SW480 (cell line): ENCODE data around the gene IL21R.

ENCODE experiments used
- DNase-seq: peaks from one replicate; pipeline ENCODE4 v3.0.0-alpha.2; 2016; ENCODE audit warnings: low spot score

IL21R gene

DNA sequence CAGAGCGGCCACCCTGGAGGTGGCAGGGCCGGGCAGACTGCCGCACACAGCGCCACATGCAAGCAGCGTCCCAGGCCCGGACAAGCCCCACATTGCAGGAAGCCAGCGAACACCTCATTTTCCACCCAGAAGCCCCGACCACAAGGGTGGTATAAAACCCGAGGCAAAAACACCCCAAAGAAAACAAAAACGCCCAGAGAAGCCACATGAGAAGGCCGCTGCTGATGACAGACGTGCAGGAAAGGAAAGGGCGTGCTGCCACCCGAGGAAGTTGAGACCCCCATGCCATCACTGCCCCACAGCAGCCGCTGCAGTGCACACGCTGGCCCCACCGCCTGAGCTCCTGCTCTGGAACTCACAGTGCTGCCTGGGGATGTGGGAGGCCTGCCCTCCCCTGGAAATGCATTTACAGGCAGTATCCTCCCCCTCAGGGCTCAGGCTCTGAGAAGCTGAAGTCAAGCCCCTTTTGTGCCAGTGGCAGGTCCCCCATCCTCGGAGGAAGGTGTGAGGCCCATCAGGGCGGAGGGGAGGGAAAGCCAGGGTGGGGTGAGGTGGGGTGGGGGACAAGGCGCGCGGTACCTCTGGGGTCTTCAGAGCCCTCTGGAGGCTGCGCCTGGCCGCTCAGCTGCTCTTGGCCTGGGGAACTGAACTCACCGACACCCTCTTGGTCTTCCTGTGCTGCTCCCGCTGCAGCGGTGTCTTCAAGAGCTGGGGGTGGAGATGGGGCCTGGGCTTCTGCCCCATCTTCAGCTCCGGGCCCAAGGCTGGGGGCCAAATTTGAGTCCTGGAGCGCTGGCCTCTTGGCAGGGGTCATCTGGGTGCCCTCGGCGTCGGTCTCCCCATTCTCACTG is 62.0 kb downstream of the IL21R start:
- DNase-seq: no peak

DNA sequence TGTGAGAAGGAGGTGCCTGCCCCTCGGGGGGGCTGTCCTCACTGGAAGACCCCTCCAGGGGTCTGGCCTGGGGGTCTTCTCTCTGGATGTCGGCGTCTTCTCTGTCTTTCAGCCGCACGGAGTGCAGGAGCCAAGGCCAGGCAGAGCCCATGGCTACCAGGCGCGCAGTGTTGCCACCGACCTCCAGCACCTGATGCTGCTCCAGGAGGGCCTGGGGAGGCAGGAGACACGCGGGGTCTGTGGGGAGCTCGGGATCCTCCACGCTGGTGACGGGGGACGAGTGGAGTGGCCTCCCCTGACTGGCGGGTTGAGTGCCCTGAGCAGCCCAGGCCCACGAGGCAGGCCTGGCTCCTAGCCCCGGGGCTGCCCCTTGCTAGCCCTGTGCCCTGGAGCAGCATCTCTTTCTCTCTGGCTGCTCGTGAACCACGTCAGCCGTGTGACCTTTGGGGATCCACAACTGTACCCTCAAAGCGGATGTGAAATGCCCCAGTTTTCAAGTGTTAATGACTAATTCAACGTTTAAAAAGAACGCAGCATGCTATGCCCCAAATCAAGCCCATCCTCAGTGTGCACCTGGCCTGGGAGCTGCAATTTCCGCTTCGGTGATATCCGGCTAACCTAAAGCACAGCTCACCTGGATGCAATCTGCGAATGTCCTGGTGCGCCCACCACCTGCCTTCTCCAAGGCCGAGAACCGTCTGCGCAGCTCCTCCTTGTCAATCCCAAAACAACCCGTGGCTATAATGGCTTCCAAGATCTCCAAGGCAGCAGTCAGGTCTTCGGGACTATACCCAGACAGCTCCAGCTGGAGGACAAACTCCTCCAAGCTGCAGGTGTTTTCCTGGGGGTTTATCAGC is 62.9 kb downstream of the IL21R start:
- peak; percentile 16 for DNase-seq

DNA sequence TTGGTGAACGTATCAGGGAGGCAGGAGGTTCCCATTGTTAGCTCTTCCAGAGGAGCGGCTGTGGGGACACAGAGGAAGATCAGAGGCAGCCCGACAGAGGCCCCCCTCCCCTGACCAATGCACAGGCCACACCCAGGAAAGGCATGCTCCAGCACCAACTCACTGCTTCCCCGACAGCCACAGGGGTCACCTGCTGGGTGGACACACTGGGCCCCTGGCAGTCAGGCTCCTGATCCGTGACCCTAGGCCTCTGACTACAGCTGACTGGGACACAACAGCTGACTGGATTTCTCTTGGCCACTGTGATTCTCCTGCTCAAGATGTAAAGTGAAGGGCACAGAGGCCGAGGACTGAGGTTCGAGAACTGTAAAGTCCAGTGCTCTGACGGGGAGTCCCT is 63.5 kb downstream of the IL21R start:
- DNase-seq: peak; percentile 78

DNA sequence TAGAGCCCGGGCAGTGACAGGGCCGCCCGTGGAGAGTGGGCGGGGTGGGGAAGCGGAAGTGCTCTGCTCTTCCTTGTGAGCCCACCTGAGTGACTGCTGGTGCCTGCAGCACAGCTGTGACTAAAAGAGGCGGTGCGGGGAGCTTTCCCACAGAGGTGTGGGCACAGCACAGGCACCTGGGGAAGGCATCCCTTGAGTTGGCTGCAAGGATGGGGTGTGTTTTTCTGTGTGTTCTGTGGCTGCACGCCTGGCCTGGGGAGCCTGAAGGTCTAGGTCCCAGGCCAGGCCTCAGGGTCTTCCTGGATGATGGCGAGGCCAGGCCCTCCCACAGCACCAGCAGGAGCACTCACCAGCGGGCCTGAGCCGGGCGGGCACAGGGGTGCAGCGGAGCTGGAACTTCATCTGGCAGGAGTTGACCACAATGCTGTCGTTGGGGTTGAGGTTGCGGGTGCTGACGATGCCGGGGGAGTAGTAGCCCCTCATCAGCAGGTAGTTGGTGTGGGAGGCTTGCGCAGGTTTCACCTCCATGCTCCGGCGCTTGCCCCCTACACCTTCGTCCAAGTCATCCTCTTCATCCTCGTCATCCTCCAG is 67.1 kb downstream of the IL21R start:
- DNase-seq: no peak

DNA sequence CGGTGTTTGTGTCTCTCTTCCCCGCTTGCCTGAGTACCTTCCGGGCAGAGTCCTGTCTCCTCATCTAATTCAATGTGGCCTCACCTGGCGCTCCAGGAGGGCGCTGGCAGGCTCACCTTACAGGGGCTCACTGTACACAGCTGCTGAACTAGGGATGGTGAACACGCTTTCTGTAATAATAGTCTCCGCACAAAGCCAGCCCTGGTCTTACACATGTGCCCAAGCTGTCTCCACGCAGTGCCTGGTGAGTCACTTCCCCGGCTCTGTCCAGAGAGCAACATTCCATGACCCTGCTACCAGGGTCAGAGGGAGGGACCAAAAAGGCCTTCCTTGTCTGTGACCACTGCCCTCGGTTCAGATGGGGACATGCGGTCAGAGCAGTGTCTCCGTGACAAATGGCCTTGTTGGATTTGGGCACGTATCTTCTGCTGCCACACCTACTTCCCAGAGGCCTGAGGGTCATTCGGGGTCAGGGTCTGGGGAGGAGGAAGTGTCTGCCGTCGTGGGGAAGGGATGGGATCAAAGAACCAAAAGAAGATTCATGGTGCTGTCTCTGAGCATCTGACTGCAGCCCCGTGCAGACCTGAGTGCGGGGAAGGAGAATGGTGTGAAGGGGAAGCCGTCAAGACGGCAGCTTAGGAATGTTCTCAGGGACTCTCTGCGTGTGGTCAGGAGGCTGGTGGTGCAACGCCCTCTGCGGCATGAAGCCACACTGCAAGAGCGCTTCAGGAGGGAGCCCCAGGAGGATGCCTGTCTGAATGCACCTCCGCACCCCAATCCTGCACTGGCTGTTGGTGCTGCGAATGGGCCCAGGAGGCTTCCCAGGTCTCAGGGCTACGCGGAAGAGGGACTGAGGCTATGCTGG is 68.8 kb downstream of the IL21R start:
- peak; percentile 22 for DNase-seq

DNA sequence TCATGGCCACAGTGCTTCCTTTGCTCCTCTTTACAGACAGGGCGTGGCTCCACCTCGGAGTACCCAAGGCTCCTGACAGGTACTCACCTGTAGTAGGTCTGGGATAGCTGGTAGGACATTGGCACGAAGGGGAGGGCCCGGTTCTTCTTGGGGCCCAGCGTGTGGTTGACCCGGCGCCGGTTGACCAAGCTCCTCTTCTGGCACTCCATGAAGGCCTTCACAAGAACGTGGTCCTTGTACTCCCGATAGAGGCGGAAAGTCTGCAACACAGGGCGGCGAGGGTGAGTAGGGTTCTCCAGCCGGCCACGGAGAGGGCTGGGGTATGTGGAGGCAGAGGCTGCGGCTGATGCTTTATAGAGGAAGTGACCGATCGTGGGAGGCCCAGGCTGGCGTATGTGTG is 69.7 kb downstream of the IL21R start:
- DNase-seq: no peak

DNA sequence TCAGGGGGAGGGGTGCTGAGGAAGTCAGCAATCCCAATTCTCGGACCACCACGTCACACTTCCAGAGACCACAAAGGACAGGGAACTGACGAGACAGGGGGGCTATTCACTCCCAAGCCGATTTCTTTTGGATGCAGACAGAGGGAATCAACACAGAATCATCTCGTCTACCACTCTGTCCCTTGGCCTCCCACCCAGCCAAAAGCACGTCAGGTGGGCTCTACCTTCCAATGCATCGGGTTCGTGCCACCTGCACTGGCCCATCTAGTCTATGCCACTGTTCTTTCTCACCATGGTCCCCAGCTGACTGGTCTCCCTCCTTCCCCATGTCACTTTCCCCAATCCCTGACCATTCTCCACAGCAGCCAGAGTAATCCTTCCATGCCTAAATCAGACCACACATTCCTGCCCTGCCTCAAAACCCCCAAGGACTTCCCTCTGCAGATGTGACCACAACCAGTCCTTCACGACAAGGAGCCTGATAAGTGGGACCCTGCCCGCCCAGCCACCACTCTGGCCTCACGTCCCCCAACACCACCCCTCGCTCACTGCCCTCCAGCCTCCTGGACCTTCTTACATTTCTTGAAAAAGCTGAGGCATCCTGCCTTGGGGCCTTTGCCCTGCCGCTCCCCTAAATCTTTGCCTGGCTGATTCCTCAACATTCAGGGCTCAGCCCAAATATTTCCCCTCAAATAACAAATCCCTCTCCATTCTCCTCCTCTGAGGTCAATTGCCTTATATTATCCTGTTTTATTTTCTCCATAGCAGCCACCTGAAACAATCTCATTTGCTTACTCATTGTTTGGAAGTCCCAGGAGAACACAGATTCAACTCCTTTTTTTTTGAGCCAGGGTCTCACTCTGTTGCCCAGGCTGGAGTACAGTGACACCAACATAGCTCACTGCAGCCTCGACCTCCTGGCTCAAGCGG is 70.4 kb downstream of the IL21R start:
- no peak for DNase-seq

DNA sequence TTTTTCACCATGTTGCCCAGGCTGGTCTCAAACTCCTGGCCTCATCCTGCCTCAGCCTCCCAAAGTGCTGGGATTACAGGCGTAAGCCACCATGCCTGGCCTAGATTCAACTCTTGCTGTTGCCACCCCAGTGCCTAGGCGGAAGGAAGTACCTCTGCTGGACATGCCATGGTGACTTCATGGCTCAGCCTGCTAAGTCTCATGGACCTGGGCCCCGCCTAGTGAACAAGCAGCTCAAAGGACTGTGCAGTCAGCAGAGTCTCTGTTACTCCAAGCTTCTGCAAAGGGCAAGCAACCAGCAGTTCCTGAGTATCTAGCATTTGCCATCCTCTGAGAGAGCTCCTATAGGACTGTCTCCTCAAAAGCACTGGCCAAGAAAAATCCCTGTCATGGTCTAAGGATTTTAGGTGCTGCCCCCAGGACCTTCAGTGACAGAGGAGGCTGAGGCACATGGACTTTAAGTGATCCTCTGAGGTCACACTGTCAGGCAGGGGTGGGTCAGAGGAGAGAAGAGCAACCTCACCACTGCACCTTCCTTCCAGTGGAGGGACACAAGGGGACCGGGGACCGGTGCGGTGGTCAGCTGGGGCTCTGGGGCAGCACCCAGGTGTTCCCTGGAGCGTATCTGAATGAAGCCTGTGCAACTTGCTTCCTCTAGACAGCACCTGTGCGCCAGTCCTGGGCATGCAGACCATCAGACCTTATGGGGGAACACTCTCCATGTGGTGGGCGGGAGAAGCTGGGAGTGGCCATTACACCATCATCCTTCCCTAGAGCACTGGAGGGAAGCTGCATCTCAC is 71.3 kb downstream of the IL21R start:
- no peak for DNase-seq

DNA sequence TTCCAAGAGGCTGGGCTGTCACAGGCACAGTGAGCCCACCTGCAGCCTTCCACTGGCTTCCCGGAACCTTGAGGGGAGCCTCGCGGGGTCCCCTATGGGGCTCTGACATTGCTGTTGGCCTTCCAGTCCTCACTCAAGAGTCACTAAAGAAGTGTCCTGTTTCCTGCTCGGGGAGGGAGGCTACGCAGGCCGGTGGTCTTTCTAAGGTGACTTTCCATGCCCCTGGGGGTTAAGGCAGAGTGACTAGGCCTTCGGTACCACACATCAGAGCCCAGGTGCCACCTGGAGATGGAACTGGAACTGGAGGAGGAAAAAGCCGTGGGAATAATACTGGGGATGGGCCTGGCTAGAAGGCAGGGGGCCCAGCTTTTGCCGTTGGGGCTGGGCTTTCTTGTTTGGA is 72.1 kb downstream of the IL21R start:
- no peak for DNase-seq

DNA sequence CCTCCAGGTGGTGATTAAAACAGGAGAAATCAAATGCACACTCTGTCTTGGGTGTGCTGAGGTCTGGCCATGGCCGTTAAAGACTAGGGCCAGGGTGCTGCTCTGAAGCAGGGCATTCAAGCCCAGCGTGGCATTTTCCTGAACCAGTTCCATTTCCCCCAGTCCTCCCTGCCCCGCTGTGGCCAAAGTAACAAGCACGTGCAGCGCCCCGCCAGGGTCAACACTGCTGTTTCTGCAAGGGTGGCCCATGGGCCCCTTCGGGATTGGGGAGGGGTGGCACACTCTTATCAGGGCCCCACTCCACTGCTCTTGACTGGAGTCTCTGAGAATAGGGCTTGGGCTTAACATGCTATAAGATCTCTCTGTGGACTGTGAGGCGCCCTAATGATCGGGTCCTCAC is 72.9 kb downstream of the IL21R start:
- no peak for DNase-seq

DNA sequence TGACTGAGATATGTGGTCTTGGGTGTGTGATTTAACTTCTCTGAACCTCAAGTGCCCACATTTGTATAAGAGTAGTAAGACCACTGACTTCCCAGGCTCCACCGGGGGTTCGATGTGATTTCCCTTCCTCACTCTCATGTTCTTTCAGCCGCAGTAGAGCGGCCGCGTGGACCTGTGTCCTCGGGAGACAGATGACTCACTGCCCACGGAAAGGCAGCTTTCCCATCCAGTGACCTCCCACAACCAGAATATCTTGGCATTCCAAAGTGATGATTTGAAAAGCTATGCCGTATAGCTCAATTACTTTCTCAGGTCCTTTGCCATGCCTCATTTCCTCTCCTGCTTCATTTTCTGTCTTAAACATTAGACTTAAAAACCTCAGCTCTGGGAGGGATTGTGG is 73.6 kb downstream of the IL21R start:
- DNase-seq: peak; percentile 34

DNA sequence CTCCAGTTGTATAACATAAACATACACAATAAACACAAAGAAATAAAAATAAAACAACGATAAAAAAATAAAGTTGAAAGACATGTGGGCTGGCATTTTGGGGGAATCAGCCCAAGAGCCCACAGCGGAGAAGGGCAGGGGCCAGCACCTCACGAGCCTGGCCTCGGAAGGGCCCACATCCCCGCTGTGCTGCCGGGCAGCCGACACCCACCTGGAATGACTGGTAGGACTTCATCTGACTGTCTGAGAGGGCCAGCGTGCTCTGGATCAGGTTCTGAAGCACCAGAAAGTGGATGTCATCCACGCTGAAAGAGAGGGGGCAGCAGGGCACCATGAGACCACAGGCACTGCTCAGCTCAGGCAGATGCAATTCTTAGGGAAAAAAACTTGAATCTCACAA is 74.3 kb downstream of the IL21R start:
- no peak for DNase-seq

DNA sequence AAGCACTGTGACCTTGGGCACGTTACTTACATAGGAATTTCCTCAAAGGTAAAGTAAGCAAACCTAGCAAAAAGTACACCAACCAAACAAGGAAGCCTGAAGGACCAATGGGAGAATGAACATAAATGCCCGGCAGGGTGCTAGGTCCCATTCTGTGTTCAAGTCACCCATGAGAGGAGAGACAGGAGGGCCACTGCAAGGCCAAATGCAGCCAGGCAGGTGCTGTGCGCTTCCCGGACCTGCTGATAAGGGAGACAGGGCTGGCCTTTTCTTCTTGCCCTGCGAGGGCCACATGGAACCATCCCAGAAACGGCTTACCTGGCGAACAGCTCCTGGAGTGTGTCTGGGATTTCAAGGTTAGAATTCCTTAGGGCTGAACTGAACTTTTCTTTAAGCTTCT is 78.8 kb downstream of the IL21R start:
- DNase-seq: no peak

DNA sequence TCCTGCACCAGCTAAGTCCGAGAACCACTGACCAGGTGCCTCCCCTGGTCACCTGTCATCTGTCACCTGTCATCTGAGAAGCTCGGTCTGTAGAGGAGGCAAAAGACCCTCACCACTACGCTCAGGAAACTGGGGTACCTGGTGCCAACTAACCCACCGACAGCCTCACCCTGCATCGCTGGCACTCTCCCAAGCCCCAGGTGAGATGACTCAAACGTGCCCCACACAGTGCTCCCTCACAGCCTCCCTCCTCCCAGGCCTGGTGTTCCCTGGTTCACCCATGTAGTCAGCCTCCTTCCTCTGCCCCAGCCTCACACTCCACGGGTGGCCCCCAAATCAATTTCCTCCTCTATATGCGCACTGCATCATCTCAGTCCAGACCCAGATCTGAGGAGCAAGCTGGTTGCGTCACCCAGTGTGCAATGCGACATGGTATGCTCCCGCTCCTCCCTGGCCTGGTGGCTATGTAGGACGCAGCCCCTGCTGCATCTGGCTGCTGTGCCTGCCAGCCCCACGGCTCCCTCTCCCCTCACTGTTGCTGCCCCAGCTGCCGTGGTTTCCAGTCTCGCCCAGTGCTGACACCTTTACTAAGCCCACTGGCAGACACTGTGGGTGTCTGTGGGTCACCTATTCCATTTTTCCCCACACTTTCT is 79.4 kb downstream of the IL21R start:
- DNase-seq: no peak

DNA sequence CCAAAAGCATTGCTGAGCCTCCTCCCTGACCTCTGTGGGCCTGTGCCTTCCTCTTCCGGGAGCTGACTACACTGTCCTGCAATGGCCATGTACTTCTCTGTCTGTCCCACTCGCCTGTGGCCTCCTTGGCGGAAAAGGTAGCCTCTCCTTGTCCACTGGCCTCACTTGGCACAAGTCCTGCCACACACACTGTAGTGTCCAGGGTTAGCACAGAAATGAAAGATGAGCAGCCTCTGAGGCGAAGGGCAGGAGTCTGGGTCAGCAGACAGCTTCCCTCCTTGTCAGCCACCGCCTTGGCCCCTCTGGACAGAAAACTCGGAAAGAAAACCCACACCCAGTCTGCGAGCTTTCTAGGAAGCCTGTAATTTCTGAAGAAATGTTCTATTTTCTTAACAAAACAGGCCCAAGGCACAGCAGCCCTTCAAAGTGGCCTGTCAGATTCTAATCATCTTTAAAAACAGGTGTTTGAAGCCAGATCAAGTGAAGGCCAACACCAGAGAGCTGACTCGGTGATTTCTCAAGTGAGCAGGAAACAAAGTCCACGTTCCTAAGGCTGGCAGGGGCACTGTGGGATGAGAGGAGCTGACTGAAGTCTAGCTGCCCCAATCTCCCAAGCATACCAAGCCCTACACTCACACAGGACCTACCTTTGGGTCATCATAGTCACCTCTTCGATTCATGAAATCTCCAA is 80.6 kb downstream of the IL21R start:
- no peak for DNase-seq

DNA sequence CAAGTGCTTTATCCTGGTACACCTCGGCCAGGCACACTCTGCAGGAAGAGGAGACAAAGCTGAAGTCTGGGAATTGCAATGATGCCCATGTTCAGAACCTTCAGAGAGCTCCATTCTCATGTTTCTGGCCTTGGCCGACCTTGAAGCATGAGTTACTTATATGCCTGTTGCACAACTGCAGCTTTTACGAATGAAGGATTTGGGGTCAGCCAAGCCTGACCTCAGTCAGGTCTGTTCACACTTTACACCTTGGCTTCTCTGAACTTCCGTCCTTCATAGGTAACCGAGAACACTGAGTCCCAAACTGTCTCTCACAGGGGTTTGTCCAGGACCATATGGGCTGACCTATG is 81.1 kb downstream of the IL21R start:
- no peak for DNase-seq

DNA sequence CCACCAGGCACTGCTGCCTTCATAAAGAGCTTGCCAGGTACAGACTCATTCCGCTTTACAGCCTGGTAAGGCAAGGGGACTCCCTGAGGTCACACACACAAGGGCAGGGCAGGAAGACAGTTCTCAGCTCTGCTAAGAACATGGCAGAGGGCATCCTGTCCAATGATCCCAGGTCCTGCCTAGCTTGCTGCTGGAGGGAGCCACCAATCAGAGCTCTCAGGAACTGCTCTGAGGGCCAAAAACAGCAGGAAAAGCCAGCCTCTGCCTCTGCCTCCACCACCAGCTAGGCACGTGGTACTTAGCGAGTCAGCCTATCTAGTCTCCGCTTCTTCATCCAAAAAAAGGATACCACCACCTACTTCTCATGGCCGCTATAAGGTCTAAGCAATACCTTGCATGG is 81.7 kb downstream of the IL21R start:
- no peak for DNase-seq

DNA sequence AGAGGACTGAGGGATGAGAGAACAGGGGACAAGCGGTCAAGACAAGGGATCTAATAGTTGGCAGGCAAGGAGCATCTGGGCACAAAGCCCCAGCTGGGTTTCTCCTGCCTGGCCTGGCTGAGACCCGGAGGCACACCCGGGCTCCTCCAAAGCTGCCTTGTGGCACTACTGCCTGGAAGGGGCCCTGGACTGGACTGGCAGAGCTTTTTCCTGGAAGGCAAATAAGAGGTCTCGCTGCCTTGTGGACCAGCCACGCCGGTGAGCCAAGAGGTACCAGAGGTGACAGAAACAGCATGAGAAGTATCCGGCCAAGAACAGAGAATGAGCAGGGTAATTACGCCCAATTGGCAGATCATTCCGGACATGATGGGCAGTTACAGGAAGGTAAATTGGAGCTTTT is 83.2 kb downstream of the IL21R start:
- DNase-seq: no peak

DNA sequence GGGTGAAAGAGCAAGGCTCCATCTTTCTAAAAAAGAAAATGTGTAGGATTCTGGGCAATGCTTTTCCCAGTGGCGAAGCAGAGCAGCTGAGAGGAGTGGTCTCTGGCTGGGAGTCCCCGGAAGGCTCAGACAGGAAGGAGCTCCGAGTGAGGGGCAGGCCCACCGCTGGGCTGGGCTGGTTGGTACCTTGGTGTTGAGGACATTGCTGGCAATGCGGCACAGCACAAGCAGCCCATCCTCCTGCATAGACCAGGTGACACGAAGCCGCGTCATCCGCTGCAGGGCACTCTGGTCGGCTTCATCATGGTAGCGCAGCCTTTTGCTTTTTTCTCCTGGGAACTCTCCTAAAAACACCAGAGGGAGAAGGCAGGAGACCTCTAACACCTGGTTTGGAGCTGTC is 83.8 kb downstream of the IL21R start:
- DNase-seq: no peak
